ENCODE data around the gene DTNBP1.

DTNBP1 gene

GRCh38 chr6:15523679-15524630, 138.9 kb downstream of the DTNBP1 start:
- no peak for TF ChIP-seq ZNF274 (IDR thresholded peaks at IDR 0.05; ENCODE audit: low read depth, low read length)

GRCh38 chr6:15522856-15523529, 139.8 kb downstream of the DTNBP1 start:
- H3K4me3 ChIP-seq (ENCODE audit: low read length), result no peak overlapping the region
- no peak for TF ChIP-seq ZNF274 (IDR thresholded peaks at IDR 0.05; ENCODE audit: low read depth, low read length)

More at GRCh38 chr6:15523679-15524630, 138.9 kb downstream of the DTNBP1 start:
- no peak overlapping the region for H3K4me3 ChIP-seq (ENCODE audit: low read length)

DNA sequence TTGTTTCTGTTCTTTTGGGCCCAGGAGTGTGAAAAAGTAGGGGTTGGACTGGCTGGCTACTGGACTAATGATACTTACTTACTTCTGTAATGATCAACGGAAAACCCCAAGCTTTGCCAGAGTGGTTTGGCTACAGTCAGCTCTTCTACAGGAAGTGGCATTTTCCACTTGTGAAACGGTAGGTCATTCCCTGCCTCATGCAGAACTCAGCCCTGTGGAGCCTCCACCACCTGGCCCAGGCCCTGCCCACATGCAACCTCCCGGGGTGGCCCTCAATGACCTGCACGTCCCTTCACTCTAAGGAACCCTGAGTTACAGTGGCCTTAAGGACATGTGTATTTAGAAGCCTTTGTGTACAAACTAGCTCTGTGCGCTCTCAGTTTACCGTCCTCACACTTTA, 140.4 kb downstream of the DTNBP1 start:
- no peak overlapping the region for H3K4me3 ChIP-seq (ENCODE audit: low read length)
- TF ChIP-seq ZNF274 (IDR thresholded peaks at IDR 0.05; ENCODE audit: low read depth, low read length), result no peak

DNA sequence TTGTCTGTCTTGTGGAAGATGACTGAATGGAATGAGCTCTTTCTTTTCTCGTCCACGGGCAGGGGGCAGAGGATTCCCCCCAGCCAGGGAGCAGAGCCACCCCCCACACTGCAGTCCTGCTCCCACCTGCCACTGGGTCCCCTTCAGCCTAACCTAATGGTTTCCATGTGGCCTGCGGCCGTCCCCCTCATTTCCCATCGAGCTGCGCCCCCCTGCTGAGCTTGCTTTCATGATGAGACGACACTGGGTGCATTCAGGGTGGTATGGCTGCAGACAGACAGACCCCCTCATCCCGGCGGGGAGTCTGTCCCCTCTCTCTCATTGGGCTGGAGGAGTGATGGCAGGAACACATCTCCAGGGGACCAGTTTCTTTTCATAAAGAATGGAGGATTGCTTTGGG, 140.8 kb downstream of the DTNBP1 start:
- no peak overlapping the region for H3K4me3 ChIP-seq (ENCODE audit: low read length)
- no peak for TF ChIP-seq ZNF274 (IDR thresholded peaks at IDR 0.05; ENCODE audit: low read depth, low read length)

- H3K4me3 ChIP-seq (ENCODE audit: low read length), result no peak overlapping the region
- TF ChIP-seq ZNF274 (IDR thresholded peaks at IDR 0.05; ENCODE audit: low read depth, low read length), result no peak
Measured at GRCh38 chr6:15521582-15521981, 141.2 kb downstream of the DTNBP1 start.

DNA sequence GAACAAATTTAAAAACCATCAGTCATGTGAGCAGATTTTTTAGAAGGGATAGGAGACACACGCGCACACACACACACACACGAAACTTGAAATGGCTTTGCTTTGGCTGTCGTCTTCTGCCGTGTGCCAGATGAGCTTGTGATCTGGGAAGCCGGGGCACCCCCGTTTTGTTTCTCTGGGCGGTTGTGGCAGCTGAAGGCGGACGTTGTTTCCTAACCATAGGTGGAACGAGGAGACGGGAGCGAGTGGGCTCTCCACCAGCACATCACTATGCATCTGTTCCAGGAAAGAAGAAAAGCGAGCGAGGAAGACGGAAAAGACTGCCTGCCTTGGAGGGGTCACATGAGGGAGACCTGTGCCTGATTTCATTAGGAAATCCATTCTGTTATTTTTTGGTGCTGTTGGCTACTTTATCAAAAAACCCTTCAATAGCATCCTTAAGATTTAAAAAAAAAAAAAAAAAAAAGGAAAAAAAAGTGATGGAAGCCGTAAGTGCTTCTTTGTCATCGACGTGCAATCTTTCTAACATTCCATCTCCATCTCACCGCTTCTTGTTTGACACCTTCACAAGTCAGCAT, 142.1 kb downstream of the DTNBP1 start:
- H3K4me3 ChIP-seq (ENCODE audit: low read length), result no peak overlapping the region
- no peak for TF ChIP-seq ZNF274 (IDR thresholded peaks at IDR 0.05; ENCODE audit: low read depth, low read length)

GRCh38 chr6:15519681-15520080, 143.1 kb downstream of the DTNBP1 start:
- no peak for TF ChIP-seq ZNF274 (IDR thresholded peaks at IDR 0.05; ENCODE audit: low read depth, low read length)
- H3K4me3 ChIP-seq (ENCODE audit: low read length), result no peak overlapping the region

DNA sequence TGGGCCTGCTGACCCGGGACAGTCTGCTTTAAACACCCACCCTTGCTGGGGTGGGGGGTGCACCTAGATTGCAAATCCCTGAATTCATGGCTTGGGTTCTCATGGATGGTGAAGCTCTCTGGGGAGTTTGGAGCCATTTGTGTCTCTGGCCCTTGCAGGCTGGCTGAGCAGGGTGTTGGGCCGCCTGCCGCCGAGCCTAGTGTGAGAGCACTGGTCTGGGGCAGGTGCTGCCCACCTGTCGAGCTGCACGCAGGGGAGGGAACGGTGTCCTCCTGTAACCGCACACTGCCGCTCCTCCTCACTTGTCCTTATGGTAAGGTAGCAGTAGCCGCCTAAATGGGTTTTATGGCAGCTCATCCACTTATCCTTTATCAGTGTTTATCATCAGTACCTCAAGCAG, 143.9 kb downstream of the DTNBP1 start:
- TF ChIP-seq ZNF274 (IDR thresholded peaks at IDR 0.05; ENCODE audit: low read depth, low read length), result no peak
- H3K4me3 ChIP-seq (ENCODE audit: low read length), result no peak overlapping the region

GRCh38 chr6:15518057-15518456, 144.8 kb downstream of the DTNBP1 start:
- no peak overlapping the region for H3K4me3 ChIP-seq (ENCODE audit: low read length)
- no peak for TF ChIP-seq ZNF274 (IDR thresholded peaks at IDR 0.05; ENCODE audit: low read depth, low read length)

DNA sequence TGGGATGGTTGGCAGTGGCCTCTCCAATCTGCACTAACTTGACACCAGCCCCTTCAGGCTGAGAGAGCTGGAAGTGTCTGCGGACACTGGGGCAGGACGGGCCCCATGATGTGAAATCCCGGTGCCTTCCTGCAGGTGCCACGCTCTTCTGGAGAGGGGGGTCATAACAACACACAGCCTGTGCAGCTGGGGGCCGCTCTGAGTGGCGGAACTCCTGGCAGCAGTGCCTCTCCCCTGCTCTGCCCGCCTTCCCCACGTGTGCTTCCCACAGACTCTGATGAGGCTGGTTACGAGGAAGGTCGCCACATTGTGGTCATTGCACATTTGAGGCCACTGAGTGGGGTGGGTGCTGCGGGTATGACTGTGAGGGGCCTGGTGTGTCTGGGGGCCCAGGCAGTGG, 145.2 kb downstream of the DTNBP1 start:
- no peak for TF ChIP-seq ZNF274 (IDR thresholded peaks at IDR 0.05; ENCODE audit: low read depth, low read length)
- no peak overlapping the region for H3K4me3 ChIP-seq (ENCODE audit: low read length)

GRCh38 chr6:15516923-15517560, 145.8 kb downstream of the DTNBP1 start:
- no peak for TF ChIP-seq ZNF274 (IDR thresholded peaks at IDR 0.05; ENCODE audit: low read depth, low read length)
- H3K4me3 ChIP-seq (ENCODE audit: low read length), result no peak overlapping the region

- no peak overlapping the region for H3K4me3 ChIP-seq (ENCODE audit: low read length)
- TF ChIP-seq ZNF274 (IDR thresholded peaks at IDR 0.05; ENCODE audit: low read depth, low read length), result no peak
Measured at GRCh38 chr6:15516378-15516777, 146.4 kb downstream of the DTNBP1 start.

GRCh38 chr6:15515660-15516375, 147.0 kb downstream of the DTNBP1 start:
- TF ChIP-seq ZNF274 (IDR thresholded peaks at IDR 0.05; ENCODE audit: low read depth, low read length), result no peak
- H3K4me3 ChIP-seq (ENCODE audit: low read length), result no peak overlapping the region

GRCh38 chr6:15515226-15515625, 147.6 kb downstream of the DTNBP1 start:
- no peak overlapping the region for H3K4me3 ChIP-seq (ENCODE audit: low read length)
- TF ChIP-seq ZNF274 (IDR thresholded peaks at IDR 0.05; ENCODE audit: low read depth, low read length), result no peak
